ENCODE results near the gene FUBP3.

DNA sequence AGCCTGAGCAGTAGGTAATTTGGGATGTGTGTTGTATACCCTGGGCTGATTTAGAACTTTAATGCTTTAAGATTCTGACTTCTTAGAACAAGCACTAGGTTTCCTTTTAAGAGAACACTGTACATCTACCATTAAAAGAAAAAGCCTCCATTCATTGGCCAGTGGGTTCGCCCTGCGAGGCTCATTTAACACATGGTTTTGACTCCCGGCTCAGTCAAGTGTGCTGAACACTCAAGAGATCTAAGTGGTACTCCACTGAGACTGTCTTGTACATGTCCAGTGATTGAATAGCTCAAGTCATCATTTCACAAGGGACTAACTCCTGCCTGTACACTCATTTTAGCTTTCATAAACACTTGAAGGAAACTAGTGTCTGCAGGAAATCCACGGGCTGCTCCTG is 3.9 kb downstream of the FUBP3 start:
- TF ChIP-seq, protein P1, sequence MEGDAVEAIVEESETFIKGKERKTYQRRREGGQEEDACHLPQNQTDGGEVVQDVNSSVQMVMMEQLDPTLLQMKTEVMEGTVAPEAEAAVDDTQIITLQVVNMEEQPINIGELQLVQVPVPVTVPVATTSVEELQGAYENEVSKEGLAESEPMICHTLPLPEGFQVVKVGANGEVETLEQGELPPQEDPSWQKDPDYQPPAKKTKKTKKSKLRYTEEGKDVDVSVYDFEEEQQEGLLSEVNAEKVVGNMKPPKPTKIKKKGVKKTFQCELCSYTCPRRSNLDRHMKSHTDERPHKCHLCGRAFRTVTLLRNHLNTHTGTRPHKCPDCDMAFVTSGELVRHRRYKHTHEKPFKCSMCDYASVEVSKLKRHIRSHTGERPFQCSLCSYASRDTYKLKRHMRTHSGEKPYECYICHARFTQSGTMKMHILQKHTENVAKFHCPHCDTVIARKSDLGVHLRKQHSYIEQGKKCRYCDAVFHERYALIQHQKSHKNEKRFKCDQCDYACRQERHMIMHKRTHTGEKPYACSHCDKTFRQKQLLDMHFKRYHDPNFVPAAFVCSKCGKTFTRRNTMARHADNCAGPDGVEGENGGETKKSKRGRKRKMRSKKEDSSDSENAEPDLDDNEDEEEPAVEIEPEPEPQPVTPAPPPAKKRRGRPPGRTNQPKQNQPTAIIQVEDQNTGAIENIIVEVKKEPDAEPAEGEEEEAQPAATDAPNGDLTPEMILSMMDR (IDR thresholded peaks at IDR 0.05; ENCODE audit: low read length) = no peak
- no peak for TF ChIP-seq EZH2 (optimal IDR thresholded peaks at IDR 0.05; ENCODE audit: low read depth, low read length)

All from MM.1S (cell line).